ENCODE measurements around the gene BOK.

- TF ChIP-seq POLR2A (IDR thresholded peaks at IDR 0.05) (no peak), CTCF (IDR thresholded peaks at IDR 0.05) (no peak), POLR2AphosphoS5 (IDR thresholded peaks at IDR 0.05; ENCODE audit: insufficient read depth in 1 of 2, low read depth in 1 of 2) (no peak)
These were observed 24.3 kb downstream of the BOK start for GRCh38 chr2:241582806-241583205.

All from vagina (tissue), 2 donors.